HEK293T (cell line): ENCODE data around the gene CRIP3.

Experiments
- ARNT ChIP-seq: fragments of 450-650 bp; IDR thresholded peaks from 2 replicates; pipeline ENCODE4 v1.6.1; 2017; ENCODE audit warnings: mild to moderate bottlenecking
- BHLHE40 ChIP-seq: fragments of 450-650 bp; IDR thresholded peaks from 2 replicates; pipeline ENCODE4 v1.6.1; 2016; ENCODE audit warnings: mild to moderate bottlenecking, moderate library complexity, borderline replicate concordance
- ELF4 ChIP-seq: fragments of 450-650 bp; IDR thresholded peaks from 2 replicates; pipeline ENCODE4 v1.6.1; 2017; ENCODE audit warnings: antibody characterized with exemption
- FOXA1 ChIP-seq: fragments of 450-650 bp; IDR thresholded peaks from 2 replicates; pipeline ENCODE4 v1.6.1; 2016; ENCODE audit warnings: mild to moderate bottlenecking
- FOXK2 ChIP-seq: fragments of 450-650 bp; IDR thresholded peaks from 2 replicates; pipeline ENCODE4 v1.6.1; 2016; ENCODE audit warnings: mild to moderate bottlenecking
- FOXM1 ChIP-seq: fragments of 450-650 bp; IDR thresholded peaks from 2 replicates; pipeline ENCODE4 v1.6.1; 2017; ENCODE audit warnings: mild to moderate bottlenecking, borderline replicate concordance
- HDGF ChIP-seq: fragments of 450-650 bp; IDR thresholded peaks from 2 replicates; pipeline ENCODE4 v1.6.1; 2017; ENCODE audit warnings: antibody characterized with exemption, borderline replicate concordance
- LEF1 ChIP-seq: fragments of 450-650 bp; IDR thresholded peaks from 2 replicates; pipeline ENCODE4 v1.6.1; 2017; ENCODE audit warnings: mild to moderate bottlenecking, borderline replicate concordance
- PKNOX1 ChIP-seq: fragments of 450-650 bp; IDR thresholded peaks from 2 replicates; pipeline ENCODE4 v1.6.1; 2016
- SP1 ChIP-seq: fragments of 450-650 bp; IDR thresholded peaks from 2 replicates; pipeline ENCODE4 v1.6.1; 2017
- SUZ12 ChIP-seq: fragments of 450-650 bp; IDR thresholded peaks from 2 replicates; pipeline ENCODE4 v1.6.1; 2016; ENCODE audit warnings: mild to moderate bottlenecking
- ZNF384 ChIP-seq: fragments of 450-650 bp; IDR thresholded peaks from 2 replicates; pipeline ENCODE4 v1.6.1; 2016

DNA sequence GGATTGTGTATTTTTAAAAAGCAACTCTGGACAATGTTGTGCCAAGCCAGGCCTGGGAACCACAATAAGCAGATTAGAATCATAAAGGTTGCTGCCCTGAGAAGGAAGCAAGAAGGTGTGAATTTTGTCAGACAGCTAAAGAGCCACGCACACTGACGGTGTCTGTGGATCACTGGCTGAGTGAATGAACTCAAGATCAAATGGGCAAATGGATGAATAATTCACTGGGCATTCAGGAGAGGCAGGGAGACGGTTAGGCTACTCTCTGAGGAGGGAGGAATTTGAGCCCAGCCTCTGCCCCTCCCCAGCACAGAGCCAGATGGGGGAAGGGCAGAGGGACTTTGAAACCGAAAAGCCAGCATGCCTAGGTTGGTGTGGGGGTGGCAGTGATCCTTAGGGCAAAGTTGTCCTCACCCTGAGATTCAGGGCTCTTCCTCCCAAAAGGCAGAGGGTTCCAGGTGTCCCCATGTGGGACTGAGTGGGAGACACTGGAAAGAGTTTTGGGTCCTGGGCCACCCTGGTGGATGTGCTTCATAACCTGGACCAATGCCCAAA lies 30.0 kb downstream of the CRIP3 start:
- TF ChIP-seq SP1: no peak
- no peak for TF ChIP-seq FOXA1
- no peak for TF ChIP-seq FOXK2
- no peak for TF ChIP-seq BHLHE40
- TF ChIP-seq FOXM1: no peak
- TF ChIP-seq HDGF: no peak
- no peak for TF ChIP-seq SUZ12
- TF ChIP-seq PKNOX1: no peak
- TF ChIP-seq ELF4: no peak
- TF ChIP-seq ZNF384: no peak
- no peak for TF ChIP-seq LEF1
- no peak for TF ChIP-seq ARNT
